Endothelial cell (in vitro differentiated cells): ENCODE results near the gene SENP3. TPM values are rescaled to one million over a fixed set of nuclear protein-coding genes. Genes with fewer than 3 reads are reported as not detected.

Experiments used
- DNase-seq: peaks from one replicate; pipeline ENCODE4 v3.0.0; 2021; ENCODE audit warnings: low spot score
- H3K27ac Mint-ChIP-seq: one replicate; pipeline ENCODE4 v1.8.0; 2021; ENCODE audit warnings: mixed read lengths, inconsistent platforms; ENCODE audit not compliant: unreplicated experiment
- H3K27me3 Mint-ChIP-seq: one replicate; pipeline ENCODE4 v1.8.0; 2021; ENCODE audit warnings: mild to moderate bottlenecking, moderate library complexity, mixed read lengths, inconsistent platforms; ENCODE audit not compliant: unreplicated experiment
- H3K36me3 Mint-ChIP-seq: one replicate; pipeline ENCODE4 v1.8.0; 2021; ENCODE audit warnings: mild to moderate bottlenecking, low read depth, mixed read lengths, inconsistent platforms; ENCODE audit not compliant: unreplicated experiment
- H3K4me1 Mint-ChIP-seq: one replicate; pipeline ENCODE4 v1.8.0; 2021; ENCODE audit warnings: mild to moderate bottlenecking, mixed read lengths, inconsistent platforms; ENCODE audit not compliant: unreplicated experiment
- H3K4me3 Mint-ChIP-seq: one replicate; pipeline ENCODE4 v1.8.0; 2021; ENCODE audit warnings: mild to moderate bottlenecking, mixed read lengths, inconsistent platforms; ENCODE audit not compliant: unreplicated experiment
- H3K9me3 Mint-ChIP-seq: one replicate; pipeline ENCODE4 v1.8.0; 2021; ENCODE audit warnings: mixed read lengths, inconsistent platforms; ENCODE audit not compliant: unreplicated experiment
- long read RNA-seq: library from polyadenylated mRNA; unstranded; transcript quantifications from one replicate; pipeline ENCODE4 v2.0.0, GENCODE V29; 2020; ENCODE audit not compliant: unreplicated experiment
- total RNA-seq: library from RNA; stranded (reverse); fragmentation: NEBNext Ultra II Directional; extraction: Animal tissue kit (Norgen Biotek cat#: 25700); gene quantifications from one replicate; pipeline ENCODE4 v1.2.1, GENCODE V29; 2021; ENCODE audit not compliant: unreplicated experiment
- TF ChIP-seq, protein P1 (sequence below): fragments of 200-600 bp; sonication (generic); IDR thresholded peaks from one replicate; pipeline ENCODE4 v1.5.0; 2021; ENCODE audit warnings: antibody characterized with exemption; ENCODE audit not compliant: unreplicated experiment

SENP3 gene
- total RNA-seq = 57.8 TPM
- long read RNA-seq = 0 reads

GRCh38 chr17:7561589-7562207, at the start of gene SENP3:
Gene SENP3 (plus strand): TSS chr17:7561919. CDS start chr17:7563077, 1,158 bp downstream.
- peak; percentile 91 for DNase-seq
- Mint-ChIP-seq H3K36me3 (peaks cover 16% of the 10 kb centered on the region), H3K27ac (peak within 1 kb of the TSS; percentile 81), H3K4me3 (peak within 1 kb of the TSS; percentile 96), H3K4me1 (peaks cover 33% of the 10 kb centered on the region), H3K27me3 (peaks cover 9% of the 10 kb centered on the region), H3K9me3 (no peaks in the 10 kb centered on the region)
- TF ChIP-seq, protein P1, sequence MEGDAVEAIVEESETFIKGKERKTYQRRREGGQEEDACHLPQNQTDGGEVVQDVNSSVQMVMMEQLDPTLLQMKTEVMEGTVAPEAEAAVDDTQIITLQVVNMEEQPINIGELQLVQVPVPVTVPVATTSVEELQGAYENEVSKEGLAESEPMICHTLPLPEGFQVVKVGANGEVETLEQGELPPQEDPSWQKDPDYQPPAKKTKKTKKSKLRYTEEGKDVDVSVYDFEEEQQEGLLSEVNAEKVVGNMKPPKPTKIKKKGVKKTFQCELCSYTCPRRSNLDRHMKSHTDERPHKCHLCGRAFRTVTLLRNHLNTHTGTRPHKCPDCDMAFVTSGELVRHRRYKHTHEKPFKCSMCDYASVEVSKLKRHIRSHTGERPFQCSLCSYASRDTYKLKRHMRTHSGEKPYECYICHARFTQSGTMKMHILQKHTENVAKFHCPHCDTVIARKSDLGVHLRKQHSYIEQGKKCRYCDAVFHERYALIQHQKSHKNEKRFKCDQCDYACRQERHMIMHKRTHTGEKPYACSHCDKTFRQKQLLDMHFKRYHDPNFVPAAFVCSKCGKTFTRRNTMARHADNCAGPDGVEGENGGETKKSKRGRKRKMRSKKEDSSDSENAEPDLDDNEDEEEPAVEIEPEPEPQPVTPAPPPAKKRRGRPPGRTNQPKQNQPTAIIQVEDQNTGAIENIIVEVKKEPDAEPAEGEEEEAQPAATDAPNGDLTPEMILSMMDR = no peak

DNA sequence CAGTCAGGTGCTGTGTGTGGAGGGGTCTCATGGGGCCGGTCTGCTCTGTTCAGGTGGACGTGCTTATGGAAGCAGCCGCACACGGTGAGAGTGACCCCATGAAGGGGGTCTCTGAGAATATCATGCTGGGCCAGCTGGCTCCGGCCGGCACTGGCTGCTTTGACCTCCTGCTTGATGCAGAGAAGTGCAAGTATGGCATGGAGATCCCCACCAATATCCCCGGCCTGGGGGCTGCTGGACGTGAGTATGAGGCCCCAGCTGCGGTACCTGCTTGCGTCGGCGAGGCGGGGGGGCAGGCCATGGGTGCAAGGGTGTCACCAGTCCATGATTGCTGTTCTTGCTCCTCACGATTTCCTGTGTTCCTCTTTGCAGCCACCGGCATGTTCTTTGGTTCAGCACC, 49.6 kb upstream of the SENP3 start:
- no peaks in the 10 kb centered on the region for H3K4me1 Mint-ChIP-seq
- H3K27me3 Mint-ChIP-seq = peaks cover 9% of the 10 kb centered on the region
- DNase-seq = no peak
- no peak overlapping the region for H3K27ac Mint-ChIP-seq
- H3K9me3 Mint-ChIP-seq = no peaks in the 10 kb centered on the region
- TF ChIP-seq, protein P1 = no peak
- peak overlapping the region; percentile 76 for H3K4me3 Mint-ChIP-seq
- peaks cover 43% of the 10 kb centered on the region for H3K36me3 Mint-ChIP-seq

- TF ChIP-seq, protein P1 = no peak
- Mint-ChIP-seq H3K36me3 (peaks cover 41% of the 10 kb centered on the region), H3K27me3 (peaks cover 9% of the 10 kb centered on the region), H3K9me3 (no peaks in the 10 kb centered on the region), H3K27ac (no peak overlapping the region), H3K4me3 (peak overlapping the region; percentile 23), H3K4me1 (no peaks in the 10 kb centered on the region)
- DNase-seq = no peak
Measured at GRCh38 chr17:7512824-7513540, 48.7 kb upstream of the SENP3 start.

GRCh38 chr17:7513850-7514419, 47.8 kb upstream of the SENP3 start:
- no peaks in the 10 kb centered on the region for H3K4me1 Mint-ChIP-seq
- peaks cover 9% of the 10 kb centered on the region for H3K27me3 Mint-ChIP-seq
- no peaks in the 10 kb centered on the region for H3K9me3 Mint-ChIP-seq
- no peak overlapping the region for H3K4me3 Mint-ChIP-seq
- TF ChIP-seq, protein P1 = no peak
- no peak overlapping the region for H3K27ac Mint-ChIP-seq
- DNase-seq = no peak
- peaks cover 33% of the 10 kb centered on the region for H3K36me3 Mint-ChIP-seq
